ENCODE results near the gene HTR2A. TPM values are rescaled to one million over a fixed set of nuclear protein-coding genes. Genes with fewer than 3 reads are reported as not detected.
A peak's percentile ranks its signal among the peaks of the same experiment; 100 is the strongest.

Gene HTR2A
- total RNA-seq, 1 experiment from 2014 or later, result not detected

- Mint-ChIP-seq H3K27me3 (ENCODE audit: low read depth) (no peaks in the 10 kb centered on the region), H3K36me3 (no peaks in the 10 kb centered on the region), H3K4me3 (no peak overlapping the region), H3K9me3 (no peaks in the 10 kb centered on the region), H3K27ac (no peak overlapping the region), H3K4me1 (no peaks in the 10 kb centered on the region)
- no peak for DNase-seq (ENCODE audit: low spot score)
- TF ChIP-seq NR3C1 (CRISPR knock-in tag; conservative IDR thresholded peaks at IDR 0.05; ENCODE audit: low read depth), result no peak
- TF ChIP-seq ZNF317 (CRISPR knock-in tag; IDR thresholded peaks at IDR 0.05; ENCODE audit: borderline replicate concordance, low read depth), result no peak
- ChIA-PET POLR2A (no interaction called here), CTCF (no interaction called here)
- ATAC-seq, result no peak
Measured at GRCh38 chr13:46906405-46906804, 9.6 kb upstream of the HTR2A start.

- ChIA-PET CTCF (interaction anchor here (0.9 to 1.0 kb wide), 2 partner anchors 11 to 57 kb away, joined by 3 to 4 read pairs; no protein-coding TSS in a partner anchor), POLR2A (no interaction called here)
- H3K4me1 Mint-ChIP-seq, result no peaks in the 10 kb centered on the region
- H3K36me3 Mint-ChIP-seq, result no peaks in the 10 kb centered on the region
- no peaks in the 10 kb centered on the region for H3K27me3 Mint-ChIP-seq (ENCODE audit: low read depth)
- H3K9me3 Mint-ChIP-seq, result no peaks in the 10 kb centered on the region
- DNase-seq (ENCODE audit: low spot score) (no peak), ATAC-seq (peak; percentile 84)
- H3K4me3 Mint-ChIP-seq, result no peak overlapping the region
- no peak overlapping the region for H3K27ac Mint-ChIP-seq
- TF ChIP-seq ZNF317 (CRISPR knock-in tag; IDR thresholded peaks at IDR 0.05; ENCODE audit: borderline replicate concordance, low read depth) (no peak), ZNF532 (CRISPR knock-in tag; IDR thresholded peaks at IDR 0.05; ENCODE audit: borderline replicate concordance) (no peak), E2F1 (CRISPR knock-in tag; IDR thresholded peaks at IDR 0.05) (no peak), NR1H2 (CRISPR knock-in tag; IDR thresholded peaks at IDR 0.05) (no peak), ATF6 (CRISPR knock-in tag; IDR thresholded peaks at IDR 0.05) (no peak), SMAD3 (CRISPR knock-in tag; IDR thresholded peaks at IDR 0.05; ENCODE audit: borderline replicate concordance) (no peak), AR (CRISPR knock-in tag; IDR thresholded peaks at IDR 0.05) (no peak), PRRX2 (CRISPR knock-in tag; IDR thresholded peaks at IDR 0.05) (no peak), TCF7 (CRISPR knock-in tag; IDR thresholded peaks at IDR 0.05; ENCODE audit: low read depth) (no peak), PREB (CRISPR knock-in tag; IDR thresholded peaks at IDR 0.05; ENCODE audit: borderline replicate concordance) (no peak), NR2C2 (CRISPR knock-in tag; IDR thresholded peaks at IDR 0.05) (no peak), ETV6 (CRISPR knock-in tag; IDR thresholded peaks at IDR 0.05) (no peak), ZNF263 (CRISPR knock-in tag; IDR thresholded peaks at IDR 0.05; ENCODE audit: low read depth) (no peak), PRDM15 (CRISPR knock-in tag; IDR thresholded peaks at IDR 0.05) (no peak), SMAD4 (CRISPR knock-in tag; IDR thresholded peaks at IDR 0.05) (no peak)
Measured at GRCh38 chr13:46905249-46905648, 8.4 kb upstream of the HTR2A start.

Measured in WTC11 (cell line).